Measurements from ENCODE around the gene PXN.
A peak's percentile ranks its signal among the peaks of the same experiment; 100 is the strongest.
"Not testable (repeated sequence)": the region's sequence is repeated elsewhere in the genome, so short reads cannot be mapped to it uniquely, and the experiment has no call there.

The PXN gene

GRCh38 chr12:120209851-120210250, 55.7 kb downstream of the PXN start:
- DNase-seq (ENCODE audit: low read depth in 2 of 2): no peak

- no peak for DNase-seq (ENCODE audit: low read depth in 2 of 2)
Observed at GRCh38 chr12:120207227-120207626, 58.3 kb downstream of the PXN start.

GRCh38 chr12:120206781-120207180, 58.7 kb downstream of the PXN start:
- not testable (repeated sequence) for DNase-seq (ENCODE audit: low read depth in 2 of 2)

GRCh38 chr12:120206228-120206627, 59.3 kb downstream of the PXN start:
- no peak for DNase-seq (ENCODE audit: low read depth in 2 of 2)

GRCh38 chr12:120204171-120204570, 61.4 kb downstream of the PXN start:
- DNase-seq (ENCODE audit: low read depth in 2 of 2): no peak

GRCh38 chr12:120200364-120200800, 65.1 kb downstream of the PXN start:
- DNase-seq (ENCODE audit: low read depth in 2 of 2): no peak

GRCh38 chr12:120199595-120200306, 65.8 kb downstream of the PXN start:
- DNase-seq (ENCODE audit: low read depth in 2 of 2): no peak

- DNase-seq (ENCODE audit: low read depth in 2 of 2): no peak
Observed at GRCh38 chr12:120199025-120199424, 66.5 kb downstream of the PXN start.

- no peak for DNase-seq (ENCODE audit: low read depth in 2 of 2)
Observed at GRCh38 chr12:120197542-120197887, 68.0 kb downstream of the PXN start.

GRCh38 chr12:120196817-120197541, 68.6 kb downstream of the PXN start:
- not testable (repeated sequence) for DNase-seq (ENCODE audit: low read depth in 2 of 2)

GRCh38 chr12:120196363-120196762, 69.2 kb downstream of the PXN start:
- no peak for DNase-seq (ENCODE audit: low read depth in 2 of 2)

GRCh38 chr12:120194534-120195395, 70.8 kb downstream of the PXN start, which contains the start of gene GCN1:
GCN1 (minus strand) TSS chr12:120194715; CDS start chr12:120194697, 18 bp downstream.
- peak; percentile 70 to 80 for DNase-seq (ENCODE audit: low read depth in 2 of 2)

- DNase-seq (ENCODE audit: low read depth in 2 of 2): no peak
Observed at GRCh38 chr12:120194226-120194533, 71.3 kb downstream of the PXN start.

GRCh38 chr12:120193286-120193685, 72.2 kb downstream of the PXN start:
- DNase-seq (ENCODE audit: low read depth in 2 of 2): not testable (repeated sequence)

- no peak for DNase-seq (ENCODE audit: low read depth in 2 of 2)
Observed at GRCh38 chr12:120190985-120191480, 74.5 kb downstream of the PXN start.

- no peak for DNase-seq (ENCODE audit: low read depth in 2 of 2)
Observed at GRCh38 chr12:120190386-120190785, 75.1 kb downstream of the PXN start.

GRCh38 chr12:120186654-120187053, 78.9 kb downstream of the PXN start:
- no peak for DNase-seq (ENCODE audit: low read depth in 2 of 2)

- DNase-seq (ENCODE audit: low read depth in 2 of 2): no peak
Observed at GRCh38 chr12:120183211-120183631, 82.3 kb downstream of the PXN start.

GRCh38 chr12:120181991-120182631, 83.4 kb downstream of the PXN start:
- no peak for DNase-seq (ENCODE audit: low read depth in 2 of 2)

GRCh38 chr12:120180975-120181374, 84.6 kb downstream of the PXN start:
- DNase-seq (ENCODE audit: low read depth in 2 of 2): no peak

GRCh38 chr12:120175537-120175936, 90.0 kb downstream of the PXN start:
- no peak for DNase-seq (ENCODE audit: low read depth in 2 of 2)

GRCh38 chr12:120175062-120175461, 90.5 kb downstream of the PXN start:
- no peak for DNase-seq (ENCODE audit: low read depth in 2 of 2)

Data from stimulated activated CD8-positive, alpha-beta memory T cell treated with anti-CD3 and anti-CD28 coated beads, Interleukin-7, amount 100 ng/mL, for 4 hours (primary cell).